HepG2 (cell line): ENCODE measurements around the gene CDCA5. TPM values are rescaled to one million over a fixed set of nuclear protein-coding genes. Genes with fewer than 3 reads are reported as not detected.
A peak's percentile ranks its signal among the peaks of the same experiment; 100 is the strongest.

Experiments
- ATF7 ChIP-seq, 2 experiments: fragments of 450-650 bp in 1 of 2; sonication (generic) in 1 of 2; formaldehyde crosslinking in 1 of 2; IDR thresholded peaks; 2 replicates each; pipeline versions ENCODE4 v1.4.0 to v1.6.1; 2016 to 2020; ENCODE audit warnings: antibody characterized with exemption in 1 of 2, mild to moderate bottlenecking in 1 of 2, missing genetic modification reagents in 1 of 2
- ATM ChIP-seq: fragments of 450-650 bp; IDR thresholded peaks from 2 replicates; pipeline ENCODE4 v1.7.1; 2017; ENCODE audit warnings: mild to moderate bottlenecking, borderline replicate concordance
- CREM ChIP-seq, 2 experiments: sonication (generic) in 1 of 2; formaldehyde crosslinking in 1 of 2; IDR thresholded peaks; 2 replicates each; pipeline versions ENCODE4 v1.4.0 to v1.6.1; 2016 to 2020; ENCODE audit warnings: antibody characterized with exemption in 1 of 2, mild to moderate bottlenecking in 1 of 2, missing genetic modification reagents in 1 of 2
- IKZF5 ChIP-seq: IDR thresholded peaks from 2 replicates; pipeline ENCODE4 v1.6.1; 2018; ENCODE audit warnings: missing genetic modification reagents, mild to moderate bottlenecking, missing compliant biosample characterization
- MYC ChIP-seq: sonication (generic); formaldehyde crosslinking; IDR thresholded peaks from 2 replicates; pipeline ENCODE4 v1.9.0; 2021; ENCODE audit warnings: missing genetic modification reagents, borderline replicate concordance
- NKX3-1 ChIP-seq: sonication (generic); formaldehyde crosslinking; IDR thresholded peaks from 2 replicates; pipeline ENCODE4 v1.5.0; 2020; ENCODE audit warnings: missing genetic modification reagents
- POLR2AphosphoS2 ChIP-seq: IDR thresholded peaks from 2 replicates; pipeline ENCODE4 v1.6.1; 2011; ENCODE audit warnings: low read depth, low read length, improper control_type of control experiment
- PRDM15 ChIP-seq: sonication (generic); formaldehyde crosslinking; IDR thresholded peaks from 2 replicates; pipeline ENCODE4 v1.4.0; 2020; ENCODE audit warnings: missing genetic modification reagents
- PRMT3 ChIP-seq: sonication (generic); formaldehyde crosslinking; IDR thresholded peaks from 2 replicates; pipeline ENCODE4 v1.8.1; 2022; ENCODE audit warnings: low read depth, mild to moderate bottlenecking, moderate library complexity, missing genetic modification reagents, borderline replicate concordance
- SIX1 ChIP-seq: sonication (generic); formaldehyde crosslinking; IDR thresholded peaks from 2 replicates; pipeline ENCODE4 v1.4.0; 2020; ENCODE audit warnings: missing genetic modification reagents, borderline replicate concordance
- SKIL ChIP-seq: sonication (generic); formaldehyde crosslinking; IDR thresholded peaks from 2 replicates; pipeline ENCODE4 v1.8.0; 2022; ENCODE audit warnings: missing genetic modification reagents, mild to moderate bottlenecking, moderate library complexity, borderline replicate concordance
- SP1 ChIP-seq, 2 experiments: fragments of 450-650 bp in 1 of 2; sonication (generic) in 1 of 2; formaldehyde crosslinking in 1 of 2; IDR thresholded peaks; 2 replicates each; pipeline versions ENCODE4 v1.4.0 to v1.6.1; 2016 to 2020; ENCODE audit warnings: missing genetic modification reagents in 1 of 2
- ZBTB21 ChIP-seq: sonication (generic); formaldehyde crosslinking; IDR thresholded peaks from 2 replicates; pipeline ENCODE4 v1.4.0; 2020; ENCODE audit warnings: missing genetic modification reagents
- ZBTB7A ChIP-seq: sonication (generic); formaldehyde crosslinking; IDR thresholded peaks from 2 replicates; pipeline ENCODE4 v1.8.0; 2022; ENCODE audit warnings: mild to moderate bottlenecking, missing genetic modification reagents
- ZNF225 ChIP-seq: sonication (generic); formaldehyde crosslinking; IDR thresholded peaks from 2 replicates; pipeline ENCODE4 v1.4.0; 2020; ENCODE audit warnings: mild to moderate bottlenecking, missing genetic modification reagents
- ZNF512B ChIP-seq: sonication (generic); formaldehyde crosslinking; IDR thresholded peaks from 2 replicates; pipeline ENCODE4 v1.5.1; 2020; ENCODE audit warnings: missing genetic modification reagents, mild to moderate bottlenecking, borderline replicate concordance
- ZNF549 ChIP-seq: sonication (generic); formaldehyde crosslinking; IDR thresholded peaks from 2 replicates; pipeline ENCODE4 v1.5.0; 2020; ENCODE audit warnings: missing genetic modification reagents
- ZSCAN25 ChIP-seq: sonication (generic); formaldehyde crosslinking; IDR thresholded peaks from 2 replicates; pipeline ENCODE4 v1.8.0; 2022; ENCODE audit warnings: mild to moderate bottlenecking, missing genetic modification reagents
- polyA plus RNA-seq, 8 experiments: library from polyadenylated mRNA; depleted of rRNA in 3 of 8; stranded (reverse) in 7 of 8; unstranded in 1 of 8; fragments of >200 nt; fragmentation: Illumina TruSeq in 4 of 8; extraction: Trizol in 4 of 8; gene quantifications; 2 replicates each; pipeline versions ENCODE4 v1.2.1 to v1.2.3, GENCODE V29; 2011 to 2016; ENCODE audit warnings: low read depth in 4 of 8, missing spikeins in 1 of 8, mixed read lengths in 1 of 8; ENCODE audit not compliant: insufficient read depth in 1 of 8
- total RNA-seq, 5 experiments: library from RNA; depleted of rRNA; stranded (reverse); fragments of >200 nt; fragmentation: Illumina TruSeq; extraction: Trizol; gene quantifications; 2 replicates each; pipeline ENCODE4 v1.2.3, GENCODE V29; 2016; ENCODE audit warnings: low read depth in 1 of 5

CDCA5 gene
- total and polyA plus RNA-seq, 2 of the 13 experiments (the other 11 are each of a cell fraction or from before 2014, with no cell fraction given), result 13.5 to 50.6 TPM

GRCh38 chr11:65117206-65118096 lies 33.6 kb upstream of the CDCA5 start, which contains the start of gene ZNHIT2 (continued):
- TF ChIP-seq ZNF225 (peak; percentile 44; the same call in 1 of the 2 replicates), SIX1 (CRISPR knock-in tag) (no peak), NKX3-1 (CRISPR knock-in tag) (no peak), ZNF549 (CRISPR knock-in tag) (no peak), ATM (no peak), PRMT3 (no peak), POLR2AphosphoS2 (peak; percentile 97), SP1 (IDR thresholded peaks at IDR 0.05) (no peak), SP1 (CRISPR knock-in tag; IDR thresholded peaks at IDR 0.05) (peak; percentile 66; the same call in 1 of the 2 replicates), MYC (CRISPR knock-in tag) (peak; percentile 70; the same call in 1 of the 2 replicates), ATF7 (IDR thresholded peaks at IDR 0.05) (peak; percentile 72), ATF7 (CRISPR knock-in tag; IDR thresholded peaks at IDR 0.05) (peak; percentile 83), SKIL (no peak), IKZF5 (CRISPR knock-in tag) (peak; percentile 73), ZBTB21 (CRISPR knock-in tag) (peak; percentile 75; the same call in 1 of the 2 replicates), ZBTB7A (CRISPR knock-in tag) (peak; percentile 39; the same call in 1 of the 2 replicates), ZSCAN25 (CRISPR knock-in tag) (no peak), ZNF512B (CRISPR knock-in tag) (no peak), PRDM15 (CRISPR knock-in tag) (peak; percentile 28; the same call in 1 of the 2 replicates), CREM (IDR thresholded peaks at IDR 0.05) (peak; percentile 94), CREM (CRISPR knock-in tag; IDR thresholded peaks at IDR 0.05) (no peak)
